ENCODE measurements around the gene SPP1. TPM values are rescaled to one million over a fixed set of nuclear protein-coding genes. Genes with fewer than 3 reads are reported as not detected.
A peak's percentile ranks its signal among the peaks of the same experiment; 100 is the strongest.
"Not testable (repeated sequence)": the region's sequence is repeated elsewhere in the genome, so short reads cannot be mapped to it uniquely, and the experiment has no call there.

The SPP1 gene
- total RNA-seq, 1 experiment from 2014 or later, result not detected

DNA sequence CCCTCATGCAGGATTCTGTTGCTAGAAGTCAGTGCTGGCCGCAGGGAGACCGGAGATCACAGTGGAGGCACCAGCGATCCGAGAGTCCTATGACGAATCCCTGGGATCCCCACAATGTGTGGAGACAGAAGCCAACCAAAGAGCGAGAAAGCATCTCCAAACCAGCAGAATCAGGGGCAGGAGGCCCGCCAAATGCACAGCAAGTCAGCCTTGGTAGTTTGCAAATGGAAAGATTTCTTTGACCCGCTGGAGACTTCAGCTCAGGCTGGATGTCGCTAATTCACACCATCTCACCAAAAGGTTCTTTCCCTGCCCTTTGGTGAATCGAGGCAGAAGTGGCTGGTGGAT lies 31.4 kb downstream of the SPP1 start:
- no peaks in the 10 kb centered on the region for H3K36me3 ChIP-seq
- DNase-seq, result no peak

DNA sequence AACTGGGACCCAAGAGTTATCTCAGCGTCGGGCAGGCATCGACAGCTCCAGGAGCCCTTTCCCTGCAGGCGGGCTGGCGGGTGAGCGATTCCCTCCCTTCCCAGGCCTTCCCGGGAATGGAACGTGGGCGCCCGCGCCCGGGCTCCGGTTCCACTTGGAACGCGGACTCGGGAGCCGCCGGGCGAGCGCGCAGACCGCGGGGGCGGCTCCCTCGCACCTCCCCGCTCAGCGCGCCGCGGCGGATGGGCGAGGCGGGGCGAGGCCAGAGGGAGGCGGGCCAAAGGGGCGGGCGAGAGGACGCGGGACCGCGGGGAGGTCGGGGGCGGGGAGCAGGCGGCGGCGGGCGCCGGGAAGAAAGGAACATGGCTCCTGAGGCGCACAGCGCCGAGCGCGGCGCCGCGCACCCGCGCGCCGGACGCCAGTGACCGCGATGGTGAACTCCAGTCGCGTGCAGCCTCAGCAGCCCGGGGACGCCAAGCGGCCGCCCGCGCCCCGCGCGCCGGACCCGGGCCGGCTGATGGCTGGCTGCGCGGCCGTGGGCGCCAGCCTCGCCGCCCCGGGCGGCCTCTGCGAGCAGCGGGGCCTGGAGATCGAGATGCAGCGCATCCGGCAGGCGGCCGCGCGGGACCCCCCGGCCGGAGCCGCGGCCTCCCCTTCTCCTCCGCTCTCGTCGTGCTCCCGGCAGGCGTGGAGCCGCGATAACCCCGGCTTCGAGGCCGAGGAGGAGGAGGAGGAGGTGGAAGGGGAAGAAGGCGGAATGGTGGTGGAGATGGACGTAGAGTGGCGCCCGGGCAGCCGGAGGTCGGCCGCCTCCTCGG lies 32.0 kb downstream of the SPP1 start, which contains the start of gene PKD2:
PKD2 (plus strand) TSS at position 332 of the 818 bp plus-strand sequence; CDS start at position 431, 99 bp downstream.
- Histone ChIP-seq H3K4me3 (peak within 1 kb of the TSS; percentile 60), H3K27me3 (no peaks in the 10 kb centered on the region), H3K9me3 (no peaks in the 10 kb centered on the region), H3K36me3 (no peaks in the 10 kb centered on the region)
- DNase-seq, result peak; percentile 80

More for the DNA sequence above, 31.4 kb downstream of the SPP1 start:
- Histone ChIP-seq H3K9me3 (no peaks in the 10 kb centered on the region), H3K27me3 (no peaks in the 10 kb centered on the region), H3K4me3 (peak overlapping the region; percentile 60)

DNA sequence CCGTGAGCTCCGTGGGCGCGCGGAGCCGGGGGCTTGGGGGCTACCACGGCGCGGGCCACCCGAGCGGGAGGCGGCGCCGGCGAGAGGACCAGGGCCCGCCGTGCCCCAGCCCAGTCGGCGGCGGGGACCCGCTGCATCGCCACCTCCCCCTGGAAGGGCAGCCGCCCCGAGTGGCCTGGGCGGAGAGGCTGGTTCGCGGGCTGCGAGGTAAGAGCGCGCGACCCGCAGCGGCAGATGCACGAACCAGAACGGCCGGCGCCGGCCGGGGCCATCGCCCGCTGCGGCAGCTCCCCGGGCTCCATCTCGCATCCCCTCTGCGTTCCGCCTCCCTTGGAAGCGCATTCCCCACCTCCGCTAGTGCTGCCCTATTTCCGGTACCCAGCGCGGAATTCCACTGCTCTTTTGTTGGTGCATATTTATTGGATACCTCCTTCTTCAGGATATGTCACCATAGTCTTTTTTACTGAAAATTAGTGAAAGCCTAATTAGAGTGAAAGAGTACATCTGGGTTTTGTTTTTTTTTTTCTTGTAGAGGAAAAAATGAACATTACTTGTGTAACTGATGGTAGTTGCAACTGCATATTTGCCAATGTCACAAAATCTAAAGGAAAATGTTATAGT lies 32.7 kb downstream of the SPP1 start:
- Histone ChIP-seq H3K27me3 (no peaks in the 10 kb centered on the region), H3K9me3 (no peaks in the 10 kb centered on the region), H3K36me3 (no peaks in the 10 kb centered on the region), H3K4me3 (peak overlapping the region; percentile 60)
- peak; percentile 51 for DNase-seq

- Histone ChIP-seq H3K9me3 (no peaks in the 10 kb centered on the region), H3K36me3 (no peaks in the 10 kb centered on the region), H3K4me3 (peak overlapping the region; percentile 60), H3K27me3 (no peaks in the 10 kb centered on the region)
- no peak for DNase-seq
Observed at GRCh38 chr4:88008743-88009171, 33.2 kb downstream of the SPP1 start.

GRCh38 chr4:88009871-88010270 lies 34.4 kb downstream of the SPP1 start:
- Histone ChIP-seq H3K4me3 (peak overlapping the region; percentile 60), H3K36me3 (no peaks in the 10 kb centered on the region)
- no peak for DNase-seq

GRCh38 chr4:88010966-88011365 lies 35.5 kb downstream of the SPP1 start:
- Histone ChIP-seq H3K4me3 (no peak overlapping the region), H3K9me3 (no peaks in the 10 kb centered on the region), H3K36me3 (no peaks in the 10 kb centered on the region), H3K27me3 (no peaks in the 10 kb centered on the region)
- peak; percentile 52 for DNase-seq

More at GRCh38 chr4:88009871-88010270, 34.4 kb downstream of the SPP1 start:
- Histone ChIP-seq H3K9me3 (no peaks in the 10 kb centered on the region), H3K27me3 (no peaks in the 10 kb centered on the region)

- H3K9me3 ChIP-seq, result no peaks in the 10 kb centered on the region
- no peak for DNase-seq
Observed at GRCh38 chr4:88012647-88013046, 37.1 kb downstream of the SPP1 start.

DNA sequence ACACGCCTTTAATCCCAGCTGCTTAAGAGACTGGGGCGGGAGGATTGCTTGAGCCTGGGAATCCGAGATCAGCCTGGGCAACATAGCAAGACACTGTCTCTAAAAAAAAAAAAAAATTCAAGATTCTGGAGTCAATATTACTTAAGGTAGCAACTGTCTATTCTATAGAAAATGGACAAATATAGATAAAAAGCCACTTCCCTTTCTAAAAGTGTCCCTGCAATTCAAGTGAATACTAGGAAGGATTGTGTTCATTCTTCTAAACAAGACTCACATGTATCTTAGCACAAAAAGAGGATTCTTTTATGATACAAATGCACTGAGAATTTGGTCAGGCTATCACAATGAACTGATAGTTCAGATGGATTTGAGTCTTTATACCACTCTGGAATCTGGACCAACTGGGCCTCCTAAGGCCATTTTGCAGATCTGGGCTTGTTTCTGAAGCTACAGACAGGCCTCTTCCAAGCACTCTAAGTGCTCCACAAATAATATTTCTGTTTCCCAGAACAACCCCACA lies 38.9 kb downstream of the SPP1 start:
- Histone ChIP-seq H3K4me3 (no peak overlapping the region), H3K9me3 (no peaks in the 10 kb centered on the region), H3K36me3 (no peaks in the 10 kb centered on the region), H3K27me3 (no peaks in the 10 kb centered on the region)
- DNase-seq, result no peak

More at GRCh38 chr4:88012647-88013046, 37.1 kb downstream of the SPP1 start:
- no peaks in the 10 kb centered on the region for H3K27me3 ChIP-seq
- no peak overlapping the region for H3K4me3 ChIP-seq
- no peaks in the 10 kb centered on the region for H3K36me3 ChIP-seq

GRCh38 chr4:88015659-88016295 lies 40.3 kb downstream of the SPP1 start:
- H3K4me3 ChIP-seq, result no peak overlapping the region
- DNase-seq, result no peak
- H3K9me3 ChIP-seq, result no peaks in the 10 kb centered on the region
- no peaks in the 10 kb centered on the region; the same call in 1 of the 2 replicates for H3K36me3 ChIP-seq
- no peaks in the 10 kb centered on the region for H3K27me3 ChIP-seq

DNA sequence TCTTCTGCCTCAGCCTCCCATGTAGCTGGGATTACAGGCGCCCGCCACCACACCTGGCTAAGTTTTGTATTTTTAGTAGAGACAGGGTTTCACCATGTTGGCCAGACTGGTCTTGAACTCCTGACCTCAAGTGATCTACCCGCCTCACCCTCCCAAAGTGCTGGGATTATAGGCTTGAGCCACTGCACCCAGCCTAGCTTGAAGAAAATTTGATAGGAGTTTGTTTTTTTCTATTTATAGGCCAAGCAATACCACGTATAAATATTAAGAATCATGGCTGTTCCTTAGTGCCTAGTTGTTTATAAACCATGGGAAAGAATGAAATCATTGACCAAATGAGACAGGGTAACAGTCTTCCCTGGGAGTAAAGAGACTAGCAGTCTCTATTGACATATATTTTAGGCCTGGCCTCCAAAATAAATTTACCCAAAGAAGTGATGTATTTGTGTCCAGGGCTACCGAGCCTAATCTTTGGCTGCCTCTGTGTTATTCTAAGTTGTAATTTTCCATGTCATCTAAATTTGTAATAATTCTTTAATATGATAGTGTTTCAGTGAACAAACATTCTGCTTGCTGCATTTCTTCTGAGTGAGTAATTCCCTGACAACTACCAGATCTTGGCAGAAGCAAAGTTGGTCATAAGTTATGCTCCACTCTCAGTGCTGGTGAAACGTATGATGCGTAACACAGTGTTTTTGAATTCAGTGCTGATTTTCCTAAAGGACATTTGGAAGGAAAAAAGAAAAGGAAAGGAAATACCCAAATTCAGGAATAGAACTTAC lies 42.2 kb downstream of the SPP1 start:
- H3K9me3 ChIP-seq, result no peaks in the 10 kb centered on the region

DNA sequence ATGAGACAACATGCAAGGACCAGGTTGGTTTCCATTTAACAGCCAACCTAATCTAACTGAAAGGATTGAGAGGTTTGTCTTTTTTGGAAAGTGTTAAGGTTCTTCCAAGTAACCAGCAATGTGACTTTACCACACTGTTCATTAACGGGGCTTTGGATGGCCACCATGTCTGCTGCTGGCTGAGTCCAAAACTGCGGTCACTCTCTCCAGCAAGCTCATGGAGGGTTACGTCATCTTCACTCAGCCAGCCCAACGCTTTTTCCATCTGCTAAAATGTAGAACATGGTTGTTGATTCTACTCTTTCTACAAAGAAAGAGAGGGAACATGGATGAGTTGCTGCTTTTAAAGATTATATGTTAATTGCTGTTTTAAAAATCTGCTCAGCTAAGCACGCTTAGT lies 43.0 kb downstream of the SPP1 start:
- Histone ChIP-seq H3K4me3 (peak overlapping the region; percentile 17; the same call in 1 of the 2 replicates), H3K27me3 (no peaks in the 10 kb centered on the region), H3K36me3 (peaks cover 10% of the 10 kb centered on the region), H3K9me3 (no peaks in the 10 kb centered on the region)
- peak; percentile 65 for DNase-seq

More for the DNA sequence above, 42.2 kb downstream of the SPP1 start:
- DNase-seq, result peak; percentile 39
- H3K36me3 ChIP-seq, result peaks cover 10% of the 10 kb centered on the region
- H3K27me3 ChIP-seq, result no peaks in the 10 kb centered on the region
- H3K4me3 ChIP-seq, result no peak overlapping the region; the same call in 1 of the 2 replicates

DNA sequence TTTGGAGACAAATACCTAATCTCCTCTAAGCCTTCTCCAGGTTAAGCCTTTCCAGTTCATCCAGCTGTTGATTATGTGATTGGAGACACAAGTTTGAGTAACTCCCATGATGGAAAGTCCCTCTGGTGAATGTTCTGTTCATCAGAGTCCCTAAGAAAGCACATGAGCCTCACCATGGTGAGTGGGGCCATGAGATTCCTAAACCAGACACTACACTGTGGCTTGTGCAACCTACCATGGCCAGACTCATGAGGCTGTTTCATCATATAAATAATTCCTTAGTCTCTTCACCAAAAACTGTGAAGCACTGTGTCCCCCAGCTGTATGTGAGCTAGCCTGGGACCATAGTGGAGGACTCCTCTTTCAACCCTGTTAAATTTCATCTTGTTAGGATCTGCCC lies 46.3 kb downstream of the SPP1 start:
- Histone ChIP-seq H3K9me3 (peaks cover 5% of the 10 kb centered on the region), H3K4me3 (no peak overlapping the region), H3K27me3 (no peaks in the 10 kb centered on the region), H3K36me3 (peaks cover 25% of the 10 kb centered on the region)
- DNase-seq, result no peak

DNA sequence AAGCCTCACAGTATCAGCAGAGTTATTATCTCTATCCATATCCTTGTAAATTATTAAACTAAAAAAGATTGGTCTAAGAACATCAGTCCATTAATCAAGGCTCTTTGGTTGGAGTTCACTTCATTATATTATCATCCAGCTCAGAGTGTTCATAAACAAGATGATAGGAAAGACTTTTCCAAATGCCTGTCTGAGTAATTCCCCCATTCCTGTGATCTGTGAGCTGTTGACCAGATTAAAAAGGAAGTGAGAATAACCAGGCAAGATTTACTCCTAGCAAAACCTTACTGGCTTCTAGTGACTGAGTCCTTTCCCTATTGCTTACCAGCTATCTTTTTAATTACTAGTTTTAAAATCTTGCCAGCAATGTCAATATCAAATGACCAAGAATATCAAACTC lies 46.8 kb downstream of the SPP1 start:
- Histone ChIP-seq H3K9me3 (peaks cover 5% of the 10 kb centered on the region), H3K36me3 (peaks cover 25% of the 10 kb centered on the region), H3K27me3 (no peaks in the 10 kb centered on the region), H3K4me3 (no peak overlapping the region)
- DNase-seq, result no peak

- H3K36me3 ChIP-seq, result peaks cover 23% of the 10 kb centered on the region
- not testable (repeated sequence) for H3K9me3 ChIP-seq, H3K27me3 ChIP-seq, DNase-seq, H3K4me3 ChIP-seq
Observed at GRCh38 chr4:88025868-88026661, 50.6 kb downstream of the SPP1 start.
